Activated effector memory CD4-positive, alpha-beta T cell treated with anti-CD3 and anti-CD28 coated beads, Interleukin-2, amount 50 U/mL, for 16 hours (primary cell): ENCODE data around the gene OPRL1.
A peak's percentile ranks its signal among the peaks of the same experiment; 100 is the strongest.
"Not testable (repeated sequence)": the region's sequence is repeated elsewhere in the genome, so short reads cannot be mapped to it uniquely, and the experiment has no call there.

Experiments
- DNase-seq: peaks from one replicate; pipeline ENCODE4 v3.0.0-alpha.2; 2020

Gene OPRL1

DNA sequence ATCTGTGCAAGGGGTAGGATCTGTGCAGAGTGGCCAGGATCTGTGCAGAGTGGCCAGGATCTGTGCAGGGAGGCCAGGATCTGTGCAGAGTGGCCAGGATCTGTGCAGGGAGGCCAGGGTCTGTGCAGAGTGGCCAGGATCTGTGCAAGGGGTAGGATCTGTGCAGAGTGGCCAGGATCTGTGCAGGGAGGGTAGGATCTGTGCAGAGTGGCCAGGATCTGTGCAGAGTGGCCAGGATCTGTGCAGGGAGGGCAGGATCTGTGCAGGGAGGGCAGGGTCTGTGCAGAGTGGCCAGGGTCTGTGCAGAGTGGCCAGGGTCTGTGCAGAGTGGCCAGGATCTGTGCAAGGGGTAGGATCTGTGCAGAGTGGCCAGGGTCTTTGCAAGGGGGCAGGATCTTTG lies 8.7 kb downstream of the OPRL1 start:
- not testable (repeated sequence) for DNase-seq

DNA sequence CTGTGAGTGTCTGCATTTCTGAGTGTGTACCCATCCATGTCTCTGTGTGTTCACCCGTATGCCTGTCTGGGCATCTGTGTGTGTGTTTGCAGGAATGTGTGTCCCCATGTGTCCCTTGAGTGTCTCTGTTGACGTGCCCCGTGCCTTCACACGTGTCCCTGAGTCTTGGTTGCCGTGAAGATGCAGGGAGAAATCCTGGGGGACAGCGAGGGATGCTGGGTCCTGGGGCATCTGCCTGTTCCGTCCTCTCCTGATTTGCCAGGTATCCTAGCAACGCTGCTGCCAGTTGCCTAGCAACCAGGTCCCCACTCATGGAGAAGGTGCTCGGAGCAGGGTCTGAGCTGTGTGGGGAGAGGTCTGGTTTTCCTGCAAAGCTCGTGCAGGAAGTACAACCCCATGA lies 10.3 kb downstream of the OPRL1 start:
- DNase-seq = no peak

DNA sequence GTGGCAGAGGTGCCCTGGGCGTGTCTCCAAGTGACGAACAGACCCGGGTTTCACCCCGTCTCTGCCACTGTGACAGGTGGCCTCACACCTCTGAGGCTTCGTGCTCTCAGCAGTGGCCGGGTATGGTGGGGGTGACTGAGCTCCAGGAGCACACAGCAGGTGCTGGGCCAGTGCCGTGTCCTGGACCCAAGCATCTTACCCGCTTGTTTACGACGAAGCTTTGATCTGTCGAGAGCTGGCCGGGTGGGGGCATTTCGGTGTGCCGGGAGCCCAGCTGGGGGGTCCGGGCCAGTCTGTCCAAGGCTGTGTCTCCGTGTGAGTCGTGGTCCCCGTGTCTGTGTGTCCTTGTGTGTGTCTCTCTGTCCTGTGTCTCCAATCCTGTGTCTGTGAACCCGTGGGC lies 11.5 kb downstream of the OPRL1 start:
- no peak for DNase-seq

DNA sequence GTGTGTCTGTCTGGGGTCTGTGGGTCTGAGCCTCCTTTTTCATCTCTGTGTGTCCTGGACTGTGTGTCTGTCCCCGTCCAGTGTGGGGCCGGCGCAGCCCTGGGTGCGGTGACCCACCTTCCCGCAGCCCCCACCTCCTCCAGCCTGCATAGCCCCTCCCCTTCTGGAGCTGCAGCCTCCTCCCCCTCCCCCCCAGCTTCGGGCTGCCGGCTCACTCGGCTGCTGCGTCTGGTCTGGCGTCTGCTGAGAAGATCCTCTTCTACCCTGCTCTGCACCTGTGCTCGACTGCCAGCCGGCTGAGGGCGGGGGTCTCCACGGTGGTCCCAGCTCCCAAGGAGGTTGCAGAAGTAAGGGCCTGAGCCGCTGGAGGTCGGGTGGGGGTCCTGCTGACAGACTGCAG lies 11.9 kb downstream of the OPRL1 start:
- DNase-seq = no peak

DNA sequence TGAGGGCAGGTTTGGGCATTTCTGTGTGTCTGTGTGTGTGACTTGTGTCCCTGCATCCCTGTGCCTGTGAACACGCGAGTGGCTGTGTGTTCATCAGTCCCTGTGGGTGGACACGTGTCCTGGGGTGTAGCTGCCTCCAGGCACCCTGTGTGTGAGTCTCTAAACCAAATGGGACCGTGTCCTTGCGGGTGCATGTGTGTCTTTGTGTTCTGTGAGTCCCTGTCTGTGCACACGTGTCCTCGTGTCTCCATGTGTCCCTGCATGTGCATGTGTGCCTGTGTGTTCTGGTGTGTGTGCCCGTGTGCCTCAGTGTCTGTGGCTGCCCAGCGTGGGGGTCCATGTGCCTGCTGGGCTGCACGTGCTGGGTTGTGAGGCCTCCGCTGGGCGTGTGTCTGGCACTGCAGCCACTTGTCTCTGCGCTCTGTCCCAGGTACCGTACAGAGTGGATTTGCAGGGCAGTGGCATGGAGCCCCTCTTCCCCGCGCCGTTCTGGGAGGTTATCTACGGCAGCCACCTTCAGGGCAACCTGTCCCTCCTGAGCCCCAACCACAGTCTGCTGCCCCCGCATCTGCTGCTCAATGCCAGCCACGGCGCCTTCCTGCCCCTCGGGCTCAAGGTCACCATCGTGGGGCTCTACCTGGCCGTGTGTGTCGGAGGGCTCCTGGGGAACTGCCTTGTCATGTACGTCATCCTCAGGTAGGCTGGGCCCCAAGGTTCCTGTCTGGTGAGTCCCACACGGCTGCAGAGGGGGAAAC lies 12.6 kb downstream of the OPRL1 start:
- DNase-seq = no peak

DNA sequence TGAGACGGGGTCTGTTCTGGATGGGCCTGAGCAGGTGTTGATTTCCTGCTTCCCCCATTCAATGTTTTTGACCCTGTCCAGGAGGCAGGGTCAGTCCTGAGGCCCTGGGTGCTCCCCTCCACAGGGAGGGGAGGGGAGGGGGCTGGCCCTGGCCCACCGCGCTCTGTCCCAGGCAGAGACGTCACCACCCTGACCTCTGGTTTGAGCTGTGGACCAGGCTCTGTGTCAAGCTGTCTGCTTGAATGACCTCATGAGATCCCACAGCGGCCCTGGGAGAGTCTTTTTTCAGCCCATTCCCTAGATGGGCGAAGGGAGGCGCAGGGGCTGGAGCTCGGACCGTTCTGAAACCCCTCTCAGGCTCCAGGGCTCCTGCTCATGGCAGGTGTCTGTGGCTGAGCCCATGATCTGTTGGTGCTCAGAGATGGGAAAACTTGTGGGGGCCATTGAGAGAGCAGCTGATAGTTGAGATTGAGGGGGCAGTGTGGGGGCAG lies 13.2 kb downstream of the OPRL1 start:
- no peak for DNase-seq

DNA sequence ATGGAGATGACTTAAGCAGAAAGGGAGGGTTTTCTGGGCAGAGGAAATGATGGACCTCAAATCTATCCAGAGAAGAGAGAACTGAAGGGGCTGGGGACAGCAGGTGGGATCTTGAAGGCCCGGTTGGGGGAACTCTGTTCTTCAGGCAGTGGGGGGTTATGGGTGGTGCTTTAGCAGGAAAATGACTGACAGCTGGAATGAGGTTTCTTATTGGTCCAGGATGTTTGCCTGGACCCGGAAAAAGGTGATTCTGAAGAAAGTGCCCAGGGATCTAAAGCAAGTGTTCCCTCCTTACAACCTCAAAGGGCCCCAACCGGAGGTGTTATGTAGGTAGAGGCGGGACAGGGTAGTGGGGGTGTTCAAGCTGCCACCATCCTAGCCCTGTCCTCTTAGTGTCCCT lies 15.6 kb downstream of the OPRL1 start:
- no peak for DNase-seq

DNA sequence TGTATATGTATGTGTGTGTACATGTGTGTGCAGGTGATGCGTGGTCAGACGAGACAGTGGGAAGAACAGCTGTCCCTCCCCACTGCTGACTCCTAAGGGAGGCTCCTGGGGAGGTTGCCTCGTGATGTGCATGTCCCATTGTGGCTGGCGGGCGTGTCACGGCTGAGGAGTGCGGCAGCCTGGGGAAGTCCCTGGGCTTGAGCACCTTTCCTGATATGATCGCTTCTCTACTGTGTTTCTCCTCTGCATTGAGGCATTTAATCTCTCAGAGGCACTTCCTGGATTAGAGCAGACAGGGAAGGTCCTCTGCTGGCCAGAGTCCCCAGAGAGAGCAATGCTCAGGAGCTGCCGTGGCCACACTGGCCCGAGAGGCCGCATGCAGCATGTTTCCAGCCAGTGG lies 16.0 kb downstream of the OPRL1 start:
- DNase-seq = no peak

DNA sequence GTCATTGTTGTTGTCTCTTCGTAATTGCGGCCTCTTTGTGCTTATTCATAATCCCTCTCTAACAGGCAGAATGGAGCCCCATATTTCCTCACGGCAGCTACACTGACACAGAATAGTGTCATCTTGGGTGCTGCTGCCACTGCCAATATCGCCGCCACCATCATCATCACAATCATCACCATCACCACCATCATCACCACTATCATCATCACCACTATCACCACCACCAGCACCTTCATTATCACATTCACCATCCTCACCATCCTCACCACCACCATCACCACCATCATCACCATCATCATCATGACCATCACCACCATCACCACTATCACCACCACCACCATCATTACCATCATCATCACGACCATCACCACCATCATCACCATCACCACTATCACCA lies 16.7 kb downstream of the OPRL1 start:
- no peak for DNase-seq

DNA sequence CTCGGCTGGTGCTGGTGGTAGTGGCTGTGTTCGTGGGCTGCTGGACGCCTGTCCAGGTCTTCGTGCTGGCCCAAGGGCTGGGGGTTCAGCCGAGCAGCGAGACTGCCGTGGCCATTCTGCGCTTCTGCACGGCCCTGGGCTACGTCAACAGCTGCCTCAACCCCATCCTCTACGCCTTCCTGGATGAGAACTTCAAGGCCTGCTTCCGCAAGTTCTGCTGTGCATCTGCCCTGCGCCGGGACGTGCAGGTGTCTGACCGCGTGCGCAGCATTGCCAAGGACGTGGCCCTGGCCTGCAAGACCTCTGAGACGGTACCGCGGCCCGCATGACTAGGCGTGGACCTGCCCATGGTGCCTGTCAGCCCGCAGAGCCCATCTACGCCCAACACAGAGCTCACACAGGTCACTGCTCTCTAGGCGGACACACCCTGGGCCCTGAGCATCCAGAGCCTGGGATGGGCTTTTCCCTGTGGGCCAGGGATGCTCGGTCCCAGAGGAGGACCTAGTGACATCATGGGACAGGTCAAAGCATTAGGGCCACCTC lies 18.7 kb downstream of the OPRL1 start:
- DNase-seq = no peak

DNA sequence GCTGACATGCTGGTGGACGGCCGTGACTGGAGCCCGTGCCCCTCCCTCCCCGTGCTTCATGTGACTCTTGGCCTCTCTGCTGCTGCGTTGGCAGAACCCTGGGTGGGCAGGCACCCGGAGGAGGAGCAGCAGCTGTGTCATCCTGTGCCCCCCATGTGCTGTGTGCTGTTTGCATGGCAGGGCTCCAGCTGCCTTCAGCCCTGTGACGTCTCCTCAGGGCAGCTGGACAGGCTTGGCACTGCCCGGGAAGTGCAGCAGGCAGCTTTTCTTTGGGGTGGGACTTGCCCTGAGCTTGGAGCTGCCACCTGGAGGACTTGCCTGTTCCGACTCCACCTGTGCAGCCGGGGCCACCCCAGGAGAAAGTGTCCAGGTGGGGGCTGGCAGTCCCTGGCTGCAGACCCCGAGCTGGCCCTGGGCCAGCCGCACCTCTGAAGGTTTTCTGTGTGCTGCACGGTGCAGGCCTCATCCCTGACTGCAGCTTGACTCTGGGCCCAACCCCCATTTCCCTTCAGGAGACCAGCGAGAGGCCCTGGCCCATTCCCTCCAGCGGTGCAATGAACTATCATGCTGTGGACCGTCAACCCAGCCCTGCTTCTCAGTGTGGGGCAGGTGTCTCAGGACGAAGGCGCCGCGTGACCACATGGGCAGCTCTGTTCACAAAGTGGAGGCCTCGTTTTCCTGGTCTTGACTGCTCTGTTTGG lies 19.4 kb downstream of the OPRL1 start:
- no peak for DNase-seq

DNA sequence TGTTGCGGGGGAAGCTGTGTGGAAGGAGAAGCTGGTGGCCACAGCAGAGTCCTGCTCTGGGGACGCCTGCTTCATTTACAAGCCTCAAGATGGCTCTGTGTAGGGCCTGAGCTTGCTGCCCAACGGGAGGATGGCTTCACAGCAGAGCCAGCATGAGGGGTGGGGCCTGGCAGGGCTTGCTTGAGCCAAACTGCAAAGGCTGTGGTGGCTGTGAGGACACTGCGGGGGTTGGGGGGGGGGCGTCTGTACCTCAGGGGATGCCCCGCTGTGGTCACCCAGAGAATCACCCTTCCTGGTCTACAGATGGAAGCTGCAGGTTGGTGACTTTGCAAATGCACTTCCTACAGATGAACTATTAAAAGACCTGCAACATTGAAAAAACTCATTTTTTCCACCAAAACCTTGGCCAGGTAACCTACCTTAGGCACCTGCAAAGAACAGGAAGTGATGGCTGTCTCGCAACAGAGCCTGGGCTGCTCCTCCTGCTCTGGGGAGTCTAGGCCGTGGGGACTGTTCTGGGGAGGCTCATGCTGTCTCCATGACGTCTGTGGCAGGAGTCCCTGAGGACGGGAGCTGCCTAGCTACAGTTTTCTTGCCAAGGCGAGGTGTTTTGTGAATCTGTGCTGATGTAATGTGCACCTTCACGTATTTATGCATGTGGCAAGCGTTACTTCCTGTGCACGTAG lies 20.1 kb downstream of the OPRL1 start:
- no peak for DNase-seq

DNA sequence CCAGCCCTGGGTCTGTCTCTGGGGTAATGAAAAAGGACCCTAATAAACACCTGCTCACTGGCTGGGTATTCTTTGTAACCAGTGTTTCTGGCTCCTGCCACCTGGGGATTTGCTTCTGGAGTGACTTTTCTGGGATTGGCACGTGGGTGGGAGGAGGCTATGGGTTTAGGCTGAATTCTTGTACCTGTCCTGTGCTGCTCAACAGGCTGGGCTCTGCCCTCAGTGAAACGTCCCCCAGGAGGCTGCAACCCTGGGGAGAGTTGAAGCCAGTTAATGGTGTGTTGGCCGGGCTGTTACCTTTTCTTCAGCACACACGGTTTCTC lies 20.6 kb downstream of the OPRL1 start:
- no peak for DNase-seq

DNA sequence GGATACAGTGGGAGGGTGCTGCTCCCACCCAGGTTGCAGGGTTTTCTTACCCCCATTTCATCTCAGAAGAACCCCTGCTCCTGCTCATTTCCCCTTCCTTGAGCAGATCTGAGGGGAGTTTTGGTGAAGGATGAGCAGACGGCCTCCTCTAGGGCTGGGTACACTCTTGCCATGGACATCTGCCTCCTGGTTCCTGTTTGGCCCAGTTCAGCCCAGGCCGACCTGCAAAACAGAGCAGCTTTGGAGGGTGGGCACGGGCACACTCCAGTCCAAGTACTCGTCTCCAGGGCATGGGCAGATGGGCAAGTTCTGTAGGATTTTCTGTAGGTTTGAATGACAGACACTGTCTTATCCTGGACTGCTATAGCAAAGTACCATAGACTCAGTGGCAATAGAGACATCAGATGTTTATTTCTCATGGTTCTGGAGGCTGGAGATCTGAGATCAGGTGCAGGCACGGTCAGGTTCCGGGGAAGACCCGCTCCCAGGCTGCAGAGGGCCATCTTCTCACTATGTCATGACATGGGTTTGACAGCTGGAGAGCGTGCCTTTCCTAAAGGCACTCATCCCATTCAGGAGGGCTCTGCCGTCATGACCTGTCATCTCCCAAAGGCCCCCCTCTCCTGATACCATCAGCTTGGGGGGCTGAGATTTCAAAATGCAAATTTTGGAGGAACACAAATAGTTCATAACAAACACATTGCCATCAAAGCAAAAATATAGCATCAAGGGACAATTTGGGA lies 21.2 kb downstream of the OPRL1 start:
- DNase-seq = peak; percentile 38

DNA sequence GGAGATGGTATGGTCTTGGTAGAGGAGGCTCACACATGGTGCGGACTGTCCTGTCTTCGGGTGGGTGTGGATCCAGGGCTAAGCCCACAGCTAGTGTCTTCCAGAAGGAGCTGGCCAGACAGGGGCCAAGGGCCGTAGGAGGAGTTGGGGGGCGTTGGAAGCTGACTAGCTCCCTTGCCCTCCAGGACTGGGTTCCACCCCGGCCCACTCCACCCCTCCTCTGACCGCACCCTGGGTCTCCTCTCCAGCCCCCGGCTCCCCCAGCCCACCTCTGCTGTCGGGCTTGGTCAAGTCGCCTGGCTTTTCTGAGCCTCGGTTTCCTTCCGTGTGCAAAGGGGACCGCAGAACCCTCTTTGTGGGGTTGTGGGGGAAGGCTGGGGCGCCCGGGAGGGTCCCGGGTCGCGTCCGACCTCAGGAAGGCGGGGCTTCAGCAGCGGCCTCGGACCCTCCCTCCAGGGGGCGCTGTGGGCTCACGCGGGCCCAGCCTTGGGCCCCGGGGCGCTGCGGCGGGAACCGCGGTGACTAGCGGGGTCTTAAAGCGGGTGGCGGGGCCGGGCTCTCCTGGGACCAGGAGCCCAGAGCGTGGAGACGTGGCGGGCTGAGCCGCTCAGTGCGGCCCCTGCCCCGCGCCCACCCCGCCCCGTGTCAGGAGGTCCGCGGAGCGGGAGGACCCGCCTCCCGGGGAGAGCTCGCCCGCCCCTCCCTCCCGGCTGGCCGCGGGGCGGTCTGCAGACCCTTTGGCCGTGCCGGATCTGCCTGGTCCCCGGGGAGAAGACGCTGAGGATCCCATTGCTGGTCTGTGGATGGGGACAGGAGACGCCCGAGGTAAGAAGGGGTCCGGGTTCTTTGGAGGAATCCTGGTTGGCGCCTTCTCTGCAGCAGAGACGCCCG lies 22.1 kb downstream of the OPRL1 start:
- peak; percentile 87 for DNase-seq

DNA sequence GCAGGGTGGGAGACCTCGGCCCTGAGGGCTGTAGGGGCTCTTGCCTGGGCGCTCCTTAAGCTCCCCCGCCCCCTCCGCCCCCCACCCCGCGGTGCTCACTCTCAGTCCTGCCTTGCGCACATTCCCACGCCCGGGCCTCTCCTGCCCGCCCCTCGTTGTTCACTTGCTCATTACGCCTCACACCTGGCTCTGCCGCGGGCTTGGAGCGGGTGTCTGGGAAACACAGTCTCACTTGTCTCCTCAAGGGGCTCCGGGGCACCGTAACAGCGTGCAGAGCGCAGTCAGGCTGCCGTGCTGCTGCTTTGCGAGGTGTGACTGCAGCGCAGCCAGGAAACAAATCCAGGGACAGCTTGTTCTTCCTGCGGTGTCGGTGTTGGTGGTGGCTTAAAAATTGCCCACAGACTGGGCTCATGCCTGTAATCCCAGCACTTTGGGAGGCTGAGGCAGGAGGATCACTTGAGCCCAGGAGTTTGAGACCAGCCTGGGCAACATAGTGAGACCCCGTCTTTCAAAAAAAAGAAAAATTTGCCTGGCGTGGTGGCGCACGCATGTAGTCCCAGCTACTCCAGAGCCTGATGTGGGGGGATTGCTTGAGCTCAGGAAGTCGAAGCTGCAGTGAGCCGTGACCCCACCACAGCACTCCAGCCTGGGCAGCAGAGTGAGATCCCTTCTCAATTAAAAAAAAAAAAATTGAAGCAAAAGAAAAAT lies 22.9 kb downstream of the OPRL1 start:
- DNase-seq = peak; percentile 62

DNA sequence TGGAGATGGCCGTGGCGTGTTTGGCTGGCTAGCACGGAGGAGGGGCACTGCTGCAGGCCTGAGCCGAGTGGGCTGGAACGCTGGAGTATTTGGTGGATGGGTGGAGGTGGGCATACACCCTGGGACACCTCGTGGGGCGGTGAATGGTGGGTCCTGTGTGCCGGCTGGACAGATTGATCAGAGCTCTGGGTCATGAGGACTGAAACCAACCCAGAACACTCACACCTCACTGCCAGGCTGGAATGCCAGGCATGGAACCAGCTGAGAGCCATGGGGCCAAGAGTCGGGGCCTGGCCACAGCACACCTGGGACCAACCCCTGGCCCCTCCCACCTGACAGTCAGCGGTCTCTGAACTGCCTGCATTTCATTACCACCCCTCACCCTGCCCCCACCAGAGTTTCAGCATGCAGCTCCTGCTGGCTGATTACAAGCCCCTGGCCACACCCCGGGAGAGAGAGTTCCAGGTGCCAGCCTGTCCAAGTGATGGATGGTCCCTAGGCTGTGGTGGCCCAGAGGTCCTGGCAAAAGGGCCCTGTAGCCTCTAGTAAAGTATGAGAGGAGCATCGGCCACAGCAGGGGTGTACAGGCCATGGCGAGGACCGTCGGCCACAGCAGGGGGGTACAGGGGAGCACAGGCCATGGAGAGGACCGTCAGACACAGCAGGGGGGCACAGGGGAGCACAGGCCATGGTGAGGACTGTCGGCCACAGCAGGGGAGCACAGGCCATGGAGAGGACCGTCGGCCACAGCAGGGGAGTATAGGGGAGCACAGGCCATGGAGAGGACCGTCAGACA lies 24.2 kb downstream of the OPRL1 start:
- peak; percentile 50 for DNase-seq

DNA sequence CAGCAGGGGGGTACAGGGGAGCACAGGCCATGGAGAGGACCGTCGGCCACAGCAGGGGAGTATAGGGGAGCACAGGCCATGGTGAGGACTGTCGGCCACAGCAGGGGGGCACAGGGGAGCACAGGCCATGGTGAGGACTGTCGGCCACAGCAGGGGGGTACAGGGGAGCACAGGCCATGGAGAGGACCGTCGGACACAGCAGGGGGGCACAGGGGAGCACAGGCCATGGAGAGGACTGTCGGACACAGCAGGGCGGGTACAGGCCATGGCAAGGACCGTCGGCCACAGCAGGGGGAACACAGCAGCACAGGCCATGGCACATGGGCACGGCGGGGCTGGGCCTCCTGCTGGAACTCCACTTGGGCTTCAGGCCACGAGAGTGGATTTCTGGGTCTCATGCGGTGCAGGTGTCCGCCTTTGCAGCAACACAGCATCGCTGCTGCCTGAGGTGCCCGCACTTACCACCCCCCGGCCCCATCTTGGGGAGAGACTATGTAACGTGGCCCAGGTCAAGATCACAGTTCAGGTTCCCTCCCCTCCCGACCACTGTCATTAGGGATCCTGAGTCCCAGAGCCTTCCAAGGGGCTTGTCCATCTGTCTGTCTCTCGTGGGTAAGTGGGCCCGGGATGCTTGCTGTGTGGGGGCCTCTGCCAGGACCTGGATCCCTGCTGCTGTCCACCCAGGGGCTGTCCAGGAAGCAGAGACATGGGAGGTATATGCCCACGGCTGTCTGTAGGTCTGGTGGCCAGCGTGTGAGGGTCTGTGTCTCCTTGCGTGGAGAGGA lies 25.0 kb downstream of the OPRL1 start:
- DNase-seq = peak; percentile 57

DNA sequence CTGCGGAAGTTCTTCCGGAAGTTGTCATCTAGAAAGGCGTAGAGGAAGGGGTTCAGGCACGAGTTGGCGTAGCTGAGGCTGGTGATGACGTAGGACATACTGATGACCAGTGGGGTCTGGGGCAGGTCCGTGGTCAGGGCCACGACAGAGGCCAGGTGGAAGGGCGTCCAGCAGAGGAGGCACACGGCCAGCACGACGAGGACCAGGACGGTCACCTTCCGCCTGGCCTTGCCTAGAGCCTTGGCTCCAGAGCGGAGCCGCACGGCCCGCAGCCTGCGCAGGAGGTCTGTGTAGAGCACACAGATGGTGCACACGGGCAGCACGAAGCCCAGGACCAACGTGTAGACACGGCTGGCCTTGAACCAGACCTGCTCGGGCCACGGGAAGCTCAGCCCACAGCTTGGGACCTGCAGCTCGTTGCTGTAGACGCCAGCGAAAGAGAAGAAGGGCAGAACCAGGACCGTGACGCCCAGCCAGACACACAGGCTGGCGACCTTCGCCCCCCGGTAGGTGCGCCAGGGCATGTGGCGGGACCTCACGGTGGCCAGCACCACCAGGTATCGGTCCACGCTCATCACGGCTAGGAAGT lies 26.1 kb downstream of the OPRL1 start:
- peak; percentile 49 for DNase-seq
